GM21447 (cell line): Measurements from ENCODE around the gene ING3.
A peak's percentile ranks its signal among the peaks of the same experiment; 100 is the strongest.

Experiments used
- ATAC-seq: cut with Tn5 transposase; IDR thresholded peaks from one replicate; pipeline ENCODE4 v1.9.1; 2021; ENCODE audit not compliant: unreplicated experiment

ING3 gene

DNA sequence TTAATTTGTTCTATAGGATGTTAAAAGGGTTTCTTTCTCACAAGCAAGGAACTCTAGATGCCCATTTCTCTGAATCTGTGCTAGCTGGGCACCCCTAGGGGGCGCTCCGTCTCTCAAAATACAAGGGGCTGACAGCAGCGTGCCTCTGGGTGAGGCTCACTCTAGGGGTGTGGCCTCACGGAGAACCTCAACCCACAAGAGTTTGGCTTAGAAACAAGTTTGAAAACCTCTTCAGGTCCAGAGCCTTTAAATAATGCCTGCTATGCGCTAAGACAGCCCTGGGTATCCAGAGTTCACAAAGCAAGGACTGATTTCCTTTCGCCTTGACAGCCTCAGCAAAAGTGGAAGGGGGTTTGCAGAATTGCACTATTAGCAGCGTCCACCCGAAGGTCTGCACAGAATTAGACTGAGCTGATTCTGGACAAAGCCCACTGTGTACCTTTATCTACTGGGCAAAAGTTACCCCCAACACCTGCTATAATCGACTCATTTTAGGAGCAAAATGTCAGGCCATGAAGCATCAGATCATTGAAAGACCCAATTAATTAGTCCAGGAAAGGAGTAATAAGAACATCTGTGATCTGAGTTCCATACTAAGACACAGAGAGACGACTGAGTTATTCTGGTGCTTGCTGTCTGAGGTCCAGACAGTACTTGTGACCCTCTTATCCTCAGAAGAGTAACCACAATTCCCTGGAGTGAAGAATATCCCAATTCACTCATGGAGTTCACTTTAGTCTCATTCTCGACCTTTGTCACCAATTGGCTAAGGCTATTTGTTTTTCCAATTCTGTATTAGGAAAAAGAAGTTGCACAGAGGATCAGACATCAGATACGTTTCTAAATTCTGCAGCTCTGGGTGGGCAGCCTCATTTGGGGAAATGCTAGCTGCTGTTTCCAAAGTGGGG lies 37.4 kb downstream of the ING3 start:
- ATAC-seq, result peak; percentile 94

- ATAC-seq, result peak; percentile 46
Measured at GRCh38 chr7:120988591-120989256, 38.1 kb downstream of the ING3 start, which contains the start of gene CPED1. Gene CPED1, plus strand, starts transcription at chr7:120988711. Its CDS starts 911 bp downstream, at chr7:120989622.

- no peak for ATAC-seq
Measured at GRCh38 chr7:120989257-120990220, 39.0 kb downstream of the ING3 start.

DNA sequence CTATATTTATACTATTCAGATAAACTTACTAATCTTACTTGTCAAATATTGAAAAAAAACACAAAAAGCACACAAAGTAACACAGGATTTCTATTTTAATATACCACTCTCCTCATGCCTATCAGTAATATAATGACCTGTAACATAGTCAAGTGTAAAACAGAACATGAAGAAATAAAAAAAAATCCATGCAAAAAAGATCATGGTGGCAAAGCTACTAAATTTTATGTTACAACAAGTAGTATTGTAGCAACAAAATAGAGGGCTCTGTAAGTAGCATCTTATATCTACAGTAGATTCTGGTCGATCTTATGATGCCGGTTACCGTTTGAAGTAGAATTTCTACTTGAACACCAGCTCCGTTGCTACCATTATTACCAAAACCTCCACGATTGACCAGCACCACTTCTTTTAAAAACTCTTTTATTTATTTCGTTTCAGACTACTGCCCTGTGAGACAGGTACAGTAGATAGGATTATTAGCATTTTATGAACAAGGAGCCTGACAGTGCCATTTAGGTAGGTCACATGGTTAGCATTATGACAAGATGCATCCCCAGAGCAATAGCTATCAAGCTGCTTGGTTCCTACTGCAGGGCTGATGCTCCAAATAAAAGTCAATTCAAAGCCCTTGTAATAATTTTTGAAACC lies 40.0 kb downstream of the ING3 start:
- no peak for ATAC-seq

DNA sequence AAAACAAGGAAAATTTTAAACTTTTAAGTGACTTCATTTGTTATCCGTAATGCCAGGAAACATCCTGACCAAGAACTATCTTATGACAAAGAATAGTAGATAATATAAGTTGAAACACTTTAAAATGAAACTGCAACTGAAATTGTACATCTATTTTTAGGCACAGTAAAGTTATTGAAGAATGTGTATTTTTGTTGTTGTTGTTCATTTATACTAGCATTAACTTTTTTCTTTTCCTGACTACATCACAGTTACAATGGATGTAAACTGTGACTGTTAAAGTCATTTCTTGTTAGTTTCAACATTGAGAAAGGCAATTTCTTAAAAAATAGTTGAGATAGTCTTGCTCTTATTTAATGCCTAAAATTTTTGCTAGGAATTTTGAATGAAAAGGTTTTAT lies 40.6 kb downstream of the ING3 start:
- no peak for ATAC-seq

DNA sequence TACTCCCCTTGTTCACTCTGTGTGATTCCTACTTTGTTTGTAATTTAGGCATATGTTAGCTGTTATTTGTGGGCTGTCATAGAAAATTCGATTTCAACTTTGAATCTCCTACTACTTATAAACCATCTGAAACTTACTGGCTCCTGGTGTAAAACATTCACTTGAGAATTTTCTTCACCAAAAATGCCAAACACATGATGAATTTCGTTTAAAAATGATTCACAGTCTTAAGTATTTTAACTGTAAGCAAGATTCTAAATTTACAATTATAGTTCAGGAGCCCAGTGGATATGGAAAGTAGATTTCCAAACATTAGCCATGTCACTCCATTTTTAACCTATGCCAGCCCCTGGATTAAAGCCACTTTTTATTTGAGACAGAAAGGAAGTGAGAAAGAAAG lies 41.0 kb downstream of the ING3 start:
- no peak for ATAC-seq

GRCh38 chr7:120992272-120992964 lies 41.8 kb downstream of the ING3 start:
- ATAC-seq, result no peak

GRCh38 chr7:120992965-120993494 lies 42.5 kb downstream of the ING3 start:
- ATAC-seq, result no peak

- no peak for ATAC-seq
Measured at GRCh38 chr7:120993553-120994191, 43.1 kb downstream of the ING3 start.

GRCh38 chr7:120994512-120995410 lies 44.2 kb downstream of the ING3 start:
- no peak for ATAC-seq

GRCh38 chr7:120995654-120996053 lies 45.1 kb downstream of the ING3 start:
- ATAC-seq, result no peak

- peak; percentile 83 for ATAC-seq
Measured at GRCh38 chr7:120996333-120996987, 45.9 kb downstream of the ING3 start.

- ATAC-seq, result no peak
Measured at GRCh38 chr7:120996988-120997345, 46.4 kb downstream of the ING3 start.

- ATAC-seq, result no peak
Measured at GRCh38 chr7:120997882-120998474, 47.4 kb downstream of the ING3 start.

- ATAC-seq, result no peak
Measured at GRCh38 chr7:120998520-120998919, 47.9 kb downstream of the ING3 start.

DNA sequence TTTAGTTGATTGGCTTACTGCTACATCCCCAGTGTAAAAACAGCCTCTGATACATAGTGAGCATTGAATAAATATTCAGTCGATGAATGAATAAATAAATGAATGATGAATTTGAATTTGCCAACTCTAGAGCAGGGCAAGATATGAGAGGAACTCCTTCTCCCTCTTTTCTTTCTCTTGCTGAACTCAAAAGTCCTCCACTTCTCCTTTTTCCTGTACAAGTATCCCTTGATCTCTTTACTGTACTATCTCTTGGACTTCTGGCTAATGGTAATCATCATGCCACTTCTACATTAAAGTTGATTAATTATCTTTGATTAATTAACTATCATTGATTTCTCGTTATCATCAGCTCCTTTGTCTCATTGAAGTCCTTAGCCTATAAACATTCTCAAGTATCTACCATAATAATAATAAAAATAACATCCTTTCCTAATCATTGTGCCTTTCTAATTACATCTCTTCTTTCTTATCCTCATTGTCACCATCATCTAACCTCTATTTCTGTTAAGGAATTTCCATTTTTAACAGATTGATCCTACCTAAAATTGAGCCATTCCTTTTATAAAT lies 48.5 kb downstream of the ING3 start:
- no peak for ATAC-seq
